ENCODE data around the gene CHI3L1.

Gene CHI3L1

GRCh38 chr1:203180611-203181330, 5.7 kb downstream of the CHI3L1 start:
- DNase-seq = no peak

- DNase-seq = no peak
Measured at GRCh38 chr1:203179667-203180005, 6.9 kb downstream of the CHI3L1 start.

GRCh38 chr1:203178821-203179666, 7.5 kb downstream of the CHI3L1 start:
- no peak for DNase-seq

- no peak for DNase-seq
Measured at GRCh38 chr1:203178083-203178482, 8.4 kb downstream of the CHI3L1 start.

GRCh38 chr1:203177470-203178039, 8.9 kb downstream of the CHI3L1 start:
- DNase-seq = no peak

GRCh38 chr1:203177036-203177405, 9.5 kb downstream of the CHI3L1 start:
- no peak for DNase-seq

GRCh38 chr1:203176273-203177035, 10.1 kb downstream of the CHI3L1 start:
- DNase-seq = no peak

- no peak for DNase-seq
Measured at GRCh38 chr1:203175827-203176241, 10.7 kb downstream of the CHI3L1 start.

- no peak for DNase-seq
Measured at GRCh38 chr1:203175237-203175826, 11.2 kb downstream of the CHI3L1 start, which contains the start of gene MYBPH. Gene MYBPH (minus strand): TSS chr1:203175826. CDS start chr1:203175755, 71 bp downstream.

- DNase-seq = no peak
Measured at GRCh38 chr1:203174324-203174985, 12.0 kb downstream of the CHI3L1 start.

- no peak for DNase-seq
Measured at GRCh38 chr1:203173566-203173965, 12.9 kb downstream of the CHI3L1 start.

- no peak for DNase-seq
Measured at GRCh38 chr1:203173011-203173555, 13.4 kb downstream of the CHI3L1 start.

GRCh38 chr1:203172184-203173010, 14.1 kb downstream of the CHI3L1 start:
- DNase-seq = no peak

GRCh38 chr1:203171341-203172183, 14.9 kb downstream of the CHI3L1 start:
- DNase-seq = no peak

- DNase-seq = no peak
Measured at GRCh38 chr1:203170625-203171330, 15.7 kb downstream of the CHI3L1 start.

GRCh38 chr1:203169770-203170520, 16.6 kb downstream of the CHI3L1 start:
- DNase-seq = no peak

GRCh38 chr1:203168991-203169390, 17.5 kb downstream of the CHI3L1 start:
- DNase-seq = no peak

- no peak for DNase-seq
Measured at GRCh38 chr1:203168256-203168786, 18.2 kb downstream of the CHI3L1 start.

Data from cerebellar nuclear complex (tissue), 1 donor.